Measurements from ENCODE around the gene OXSM.

OXSM gene

DNA sequence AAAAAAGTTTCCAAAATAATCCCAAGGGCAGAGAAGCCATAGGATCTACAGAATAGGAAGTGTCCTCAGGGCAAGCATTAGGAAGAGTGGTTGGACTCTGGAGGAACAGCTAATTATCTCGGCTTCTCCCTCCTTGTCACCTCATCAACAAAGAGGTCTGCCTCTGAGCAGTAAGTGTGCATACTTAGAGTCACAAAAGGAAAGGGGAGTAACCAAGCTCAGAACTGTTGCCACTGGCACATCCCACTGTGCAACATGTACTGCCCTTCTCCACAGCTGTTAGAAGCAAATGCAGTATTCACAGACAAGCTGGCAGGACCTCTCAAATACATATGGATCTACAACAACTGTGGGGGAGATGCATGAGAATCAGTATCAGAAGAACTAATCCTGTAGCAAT lies 38.2 kb upstream of the OXSM start:
- TF ChIP-seq, protein P1, sequence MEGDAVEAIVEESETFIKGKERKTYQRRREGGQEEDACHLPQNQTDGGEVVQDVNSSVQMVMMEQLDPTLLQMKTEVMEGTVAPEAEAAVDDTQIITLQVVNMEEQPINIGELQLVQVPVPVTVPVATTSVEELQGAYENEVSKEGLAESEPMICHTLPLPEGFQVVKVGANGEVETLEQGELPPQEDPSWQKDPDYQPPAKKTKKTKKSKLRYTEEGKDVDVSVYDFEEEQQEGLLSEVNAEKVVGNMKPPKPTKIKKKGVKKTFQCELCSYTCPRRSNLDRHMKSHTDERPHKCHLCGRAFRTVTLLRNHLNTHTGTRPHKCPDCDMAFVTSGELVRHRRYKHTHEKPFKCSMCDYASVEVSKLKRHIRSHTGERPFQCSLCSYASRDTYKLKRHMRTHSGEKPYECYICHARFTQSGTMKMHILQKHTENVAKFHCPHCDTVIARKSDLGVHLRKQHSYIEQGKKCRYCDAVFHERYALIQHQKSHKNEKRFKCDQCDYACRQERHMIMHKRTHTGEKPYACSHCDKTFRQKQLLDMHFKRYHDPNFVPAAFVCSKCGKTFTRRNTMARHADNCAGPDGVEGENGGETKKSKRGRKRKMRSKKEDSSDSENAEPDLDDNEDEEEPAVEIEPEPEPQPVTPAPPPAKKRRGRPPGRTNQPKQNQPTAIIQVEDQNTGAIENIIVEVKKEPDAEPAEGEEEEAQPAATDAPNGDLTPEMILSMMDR (conservative IDR thresholded peaks at IDR 0.05; ENCODE audit: low read depth, low read length) = no peak
- no peak for DNase-seq (ENCODE audit: low read depth)
- H3K4me3 ChIP-seq (ENCODE audit: low read length) = no peak overlapping the region

DNA sequence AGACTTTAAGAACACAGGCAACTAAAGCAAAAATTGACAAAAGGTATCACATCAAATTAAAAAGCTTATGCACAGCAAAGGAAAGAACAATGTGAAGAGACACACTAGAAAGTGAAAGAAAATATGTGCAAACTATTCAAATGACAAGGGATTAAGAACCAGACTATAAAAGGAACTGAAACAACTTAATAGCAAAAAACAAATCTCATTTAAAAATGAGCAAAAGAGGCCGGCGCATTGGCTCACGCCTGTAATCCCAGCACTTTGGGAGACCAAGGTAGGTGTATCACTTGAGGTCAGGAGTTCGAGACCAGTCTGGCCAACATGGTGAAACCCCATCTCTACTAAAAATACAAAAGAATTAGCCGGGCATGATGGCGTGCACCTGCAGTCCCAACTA lies 21.0 kb upstream of the OXSM start:
- no peak overlapping the region for H3K4me3 ChIP-seq (ENCODE audit: low read length)
- no peak for DNase-seq (ENCODE audit: low read depth)
- TF ChIP-seq, protein P1 (conservative IDR thresholded peaks at IDR 0.05; ENCODE audit: low read depth, low read length) = no peak

DNA sequence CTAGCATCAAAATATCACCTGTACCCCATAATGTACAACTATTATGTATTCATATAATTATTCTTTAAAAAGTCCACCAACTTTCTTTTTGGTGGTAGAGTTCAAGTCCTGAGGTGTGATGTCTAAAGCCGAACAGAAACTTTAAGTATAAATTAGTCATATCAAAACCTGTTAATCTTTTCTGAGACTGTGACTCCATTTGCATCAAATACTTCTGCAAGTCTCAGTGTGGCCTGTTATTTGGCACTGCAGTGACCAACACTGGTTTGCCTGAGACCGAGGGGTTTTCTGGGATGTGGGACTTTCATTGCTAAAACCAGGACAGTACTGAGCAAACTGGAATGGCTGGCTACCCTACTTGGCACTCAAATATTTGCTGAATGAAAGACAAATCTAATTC lies 14.0 kb upstream of the OXSM start:
- TF ChIP-seq, protein P1 (conservative IDR thresholded peaks at IDR 0.05; ENCODE audit: low read depth, low read length) = no peak
- no peak overlapping the region for H3K4me3 ChIP-seq (ENCODE audit: low read length)
- DNase-seq (ENCODE audit: low read depth) = no peak

DNA sequence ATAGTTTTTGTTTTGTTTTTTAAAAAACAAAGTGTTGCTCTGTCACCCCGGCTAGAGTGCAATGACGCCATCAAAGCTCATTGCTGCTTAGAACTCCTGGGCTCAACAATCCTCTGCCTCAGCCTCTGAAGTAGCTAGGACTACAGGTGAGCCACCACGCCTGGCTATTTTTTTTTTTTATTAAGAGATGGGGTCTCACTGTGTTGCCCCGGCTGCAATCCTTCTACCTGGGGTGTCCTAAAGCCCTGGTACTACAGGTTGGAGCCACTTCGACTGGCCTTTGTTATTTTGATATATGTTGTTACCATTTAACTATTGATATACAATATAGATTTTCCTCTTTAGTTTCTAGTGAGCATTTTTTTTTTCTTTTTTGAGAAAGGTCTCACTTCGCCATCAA lies 9.3 kb upstream of the OXSM start:
- TF ChIP-seq, protein P1 (conservative IDR thresholded peaks at IDR 0.05; ENCODE audit: low read depth, low read length) = no peak
- no peak for DNase-seq (ENCODE audit: low read depth)
- H3K4me3 ChIP-seq (ENCODE audit: low read length) = no peak overlapping the region

DNA sequence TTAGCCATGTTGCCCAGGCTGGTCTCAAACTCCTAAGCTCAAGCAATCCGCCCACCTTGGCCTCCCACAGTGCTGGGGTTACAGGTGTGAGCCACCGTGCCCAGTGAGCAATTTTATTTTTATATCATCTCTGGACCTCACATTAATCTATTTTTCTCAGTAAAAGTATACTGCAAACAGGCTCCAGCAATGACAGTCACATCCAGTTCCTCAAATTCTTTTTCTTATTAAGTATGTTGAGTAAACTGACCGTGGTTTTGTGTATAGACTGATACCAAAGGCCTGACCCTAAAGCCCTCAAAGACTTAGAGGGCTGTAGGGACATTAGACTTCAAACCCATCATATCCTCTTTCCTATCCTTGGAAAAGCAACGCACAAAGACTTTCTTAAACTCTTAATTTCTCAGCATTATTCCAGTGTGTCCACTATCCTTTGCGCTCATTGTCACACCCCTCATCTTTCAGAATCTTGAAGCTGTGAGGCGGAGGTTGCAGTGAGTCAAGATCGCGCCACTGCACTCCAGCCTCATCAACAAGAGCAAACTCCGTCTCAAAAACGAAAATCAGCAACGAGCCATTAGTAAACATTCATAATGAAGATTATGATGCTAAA lies 8.6 kb upstream of the OXSM start:
- no peak for DNase-seq (ENCODE audit: low read depth)
- TF ChIP-seq, protein P1 (conservative IDR thresholded peaks at IDR 0.05; ENCODE audit: low read depth, low read length) = no peak
- H3K4me3 ChIP-seq (ENCODE audit: low read length) = no peak overlapping the region

DNA sequence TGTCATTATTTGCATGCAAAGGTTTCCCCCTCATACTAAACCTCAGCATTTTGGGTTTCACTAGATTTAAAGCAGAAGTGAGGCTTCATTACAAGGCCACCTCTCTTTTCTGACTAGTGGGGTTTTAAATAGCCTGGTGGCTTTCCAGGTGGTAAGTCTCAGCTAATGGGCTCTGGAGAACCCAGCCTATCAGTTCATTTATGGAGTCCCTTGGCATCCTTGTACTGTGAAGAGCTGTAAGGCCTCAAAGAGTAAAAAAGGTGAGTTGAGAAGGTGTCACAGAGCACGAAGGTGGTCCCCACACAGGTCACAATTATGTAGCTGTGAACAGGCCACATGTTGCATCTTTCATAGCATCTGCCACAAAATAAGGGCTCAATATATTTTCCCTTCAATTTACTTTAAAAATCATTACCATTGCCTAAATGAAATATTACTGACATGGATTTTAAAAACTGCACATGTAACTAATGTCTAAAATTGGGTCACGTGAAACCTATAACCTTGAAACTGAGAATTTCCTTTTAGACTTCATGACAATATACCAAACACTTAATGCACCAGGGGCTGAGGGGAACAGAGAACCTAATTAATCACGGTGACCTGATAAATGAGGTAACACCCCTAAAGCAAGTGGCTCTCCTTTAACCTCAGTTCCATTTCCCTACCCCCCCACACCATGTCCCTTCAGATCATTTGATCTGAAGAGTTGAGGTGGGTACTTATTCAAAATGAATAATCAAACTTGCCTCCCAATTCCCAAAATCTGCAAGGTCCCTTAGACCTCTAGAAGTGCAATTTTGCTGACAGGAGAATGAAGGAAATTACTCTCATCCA lies 7.9 kb upstream of the OXSM start:
- H3K4me3 ChIP-seq (ENCODE audit: low read length) = peak overlapping the region; percentile 84
- TF ChIP-seq, protein P1 (conservative IDR thresholded peaks at IDR 0.05; ENCODE audit: low read depth, low read length) = no peak
- no peak for DNase-seq (ENCODE audit: low read depth)

DNA sequence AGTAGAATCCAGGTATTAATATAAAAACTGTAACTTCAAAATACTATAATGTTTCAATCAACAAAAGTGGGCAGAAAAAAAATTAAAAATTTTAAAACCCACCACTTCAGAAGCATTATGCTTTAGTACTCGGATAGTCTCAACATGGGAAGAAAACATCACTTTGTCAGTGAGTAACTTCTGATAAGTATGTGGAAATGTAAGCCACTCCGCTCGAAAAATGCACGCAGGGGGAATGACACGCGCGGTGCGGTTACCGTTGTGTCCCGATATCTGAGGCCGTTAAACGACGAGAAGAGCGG lies 7.3 kb upstream of the OXSM start:
- no peak for DNase-seq (ENCODE audit: low read depth)
- TF ChIP-seq, protein P1 (conservative IDR thresholded peaks at IDR 0.05; ENCODE audit: low read depth, low read length) = no peak
- H3K4me3 ChIP-seq (ENCODE audit: low read length) = peak overlapping the region; percentile 84

All from retinal pigment epithelial cell (primary cell).